ENCODE results near the gene ZNF670. TPM values are rescaled to one million over a fixed set of nuclear protein-coding genes. Genes with fewer than 3 reads are reported as not detected.

The ZNF670 gene
- total RNA-seq, 2 donors from 2014 or later: 2.9 to 4.7 TPM

Other genes with a start within 250 kb of the ZNF670 start
- gene AHCTF1, start 146.9 kb downstream of the ZNF670 start, total RNA-seq: 10 to 100 TPM; 22.5 to 39.6 TPM
- gene ZNF695, start 70.8 kb downstream of the ZNF670 start, total RNA-seq: under 1 TPM; 0.09 to 0.74 TPM
- gene ZNF669, start 25.5 kb upstream of the ZNF670 start, total RNA-seq: 1 to 10 TPM; 7.0 to 8.2 TPM
- gene ZNF124, start 93.2 kb upstream of the ZNF670 start, total RNA-seq: 10 to 100 TPM; 19.1 to 44.6 TPM
- under 1 TPM in 1 of 2 donors, not detected in 1; 0.62 TPM for gene VN1R5, start 177.3 kb upstream of the ZNF670 start, total RNA-seq

Measured in prostate gland (tissue), 2 donors.